Eye (tissue), 1 donor: ENCODE results near the gene HIVEP2.
"Not testable (repeated sequence)": the region's sequence is repeated elsewhere in the genome, so short reads cannot be mapped to it uniquely, and the experiment has no call there.

Experiments used
- DNase-seq: peaks from one replicate; pipeline ENCODE4 v3.0.0-alpha.2; 2015

HIVEP2 gene, protein sequence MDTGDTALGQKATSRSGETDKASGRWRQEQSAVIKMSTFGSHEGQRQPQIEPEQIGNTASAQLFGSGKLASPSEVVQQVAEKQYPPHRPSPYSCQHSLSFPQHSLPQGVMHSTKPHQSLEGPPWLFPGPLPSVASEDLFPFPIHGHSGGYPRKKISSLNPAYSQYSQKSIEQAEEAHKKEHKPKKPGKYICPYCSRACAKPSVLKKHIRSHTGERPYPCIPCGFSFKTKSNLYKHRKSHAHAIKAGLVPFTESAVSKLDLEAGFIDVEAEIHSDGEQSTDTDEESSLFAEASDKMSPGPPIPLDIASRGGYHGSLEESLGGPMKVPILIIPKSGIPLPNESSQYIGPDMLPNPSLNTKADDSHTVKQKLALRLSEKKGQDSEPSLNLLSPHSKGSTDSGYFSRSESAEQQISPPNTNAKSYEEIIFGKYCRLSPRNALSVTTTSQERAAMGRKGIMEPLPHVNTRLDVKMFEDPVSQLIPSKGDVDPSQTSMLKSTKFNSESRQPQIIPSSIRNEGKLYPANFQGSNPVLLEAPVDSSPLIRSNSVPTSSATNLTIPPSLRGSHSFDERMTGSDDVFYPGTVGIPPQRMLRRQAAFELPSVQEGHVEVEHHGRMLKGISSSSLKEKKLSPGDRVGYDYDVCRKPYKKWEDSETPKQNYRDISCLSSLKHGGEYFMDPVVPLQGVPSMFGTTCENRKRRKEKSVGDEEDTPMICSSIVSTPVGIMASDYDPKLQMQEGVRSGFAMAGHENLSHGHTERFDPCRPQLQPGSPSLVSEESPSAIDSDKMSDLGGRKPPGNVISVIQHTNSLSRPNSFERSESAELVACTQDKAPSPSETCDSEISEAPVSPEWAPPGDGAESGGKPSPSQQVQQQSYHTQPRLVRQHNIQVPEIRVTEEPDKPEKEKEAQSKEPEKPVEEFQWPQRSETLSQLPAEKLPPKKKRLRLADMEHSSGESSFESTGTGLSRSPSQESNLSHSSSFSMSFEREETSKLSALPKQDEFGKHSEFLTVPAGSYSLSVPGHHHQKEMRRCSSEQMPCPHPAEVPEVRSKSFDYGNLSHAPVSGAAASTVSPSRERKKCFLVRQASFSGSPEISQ (N-terminal part only)

DNA sequence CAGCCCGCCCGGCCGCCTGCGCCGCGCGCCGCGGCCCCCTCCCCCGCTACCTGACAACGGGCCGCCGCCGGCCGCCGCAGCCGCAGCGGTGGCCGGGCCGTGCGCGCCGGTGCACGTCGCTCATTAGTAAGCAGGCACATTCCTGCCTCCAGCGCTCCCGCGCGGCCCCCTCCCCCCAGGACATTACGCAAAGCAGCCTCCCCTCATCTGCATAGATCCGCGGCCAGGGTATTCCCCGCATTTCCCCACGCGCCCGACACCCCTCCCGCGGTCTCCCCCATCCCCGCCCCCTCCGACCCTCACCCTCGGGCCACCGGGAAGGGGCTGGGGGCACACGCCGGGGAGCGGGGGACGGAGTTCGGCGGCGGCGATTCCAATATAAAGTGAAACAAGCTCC, at the start of gene HIVEP2:
Gene HIVEP2 (minus strand): TSS at position 128 of the 397 bp plus-strand sequence. CDS start 170,438 bp downstream, outside the sequence.
- peak; percentile 92 for DNase-seq

DNA sequence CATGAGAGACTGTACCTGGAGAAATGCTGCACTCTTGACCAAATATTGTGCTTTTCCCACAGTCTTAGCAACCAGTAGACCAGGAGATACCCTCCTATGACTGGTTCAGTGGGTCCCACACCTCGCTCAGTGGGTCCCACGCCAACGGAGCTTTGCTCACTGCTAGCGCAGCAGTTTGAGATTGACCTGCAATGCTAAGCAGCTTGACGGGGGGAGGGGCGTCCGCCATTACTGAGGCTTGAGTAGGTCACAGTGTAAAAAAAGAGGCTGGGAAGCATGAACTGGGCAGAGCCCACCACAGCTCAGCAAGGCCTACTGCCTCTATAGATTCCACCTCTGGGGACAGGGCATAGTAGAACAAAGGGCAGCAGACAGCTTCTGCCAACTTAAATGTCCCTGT, 49.0 kb upstream of the HIVEP2 start:
- no peak for DNase-seq

DNA sequence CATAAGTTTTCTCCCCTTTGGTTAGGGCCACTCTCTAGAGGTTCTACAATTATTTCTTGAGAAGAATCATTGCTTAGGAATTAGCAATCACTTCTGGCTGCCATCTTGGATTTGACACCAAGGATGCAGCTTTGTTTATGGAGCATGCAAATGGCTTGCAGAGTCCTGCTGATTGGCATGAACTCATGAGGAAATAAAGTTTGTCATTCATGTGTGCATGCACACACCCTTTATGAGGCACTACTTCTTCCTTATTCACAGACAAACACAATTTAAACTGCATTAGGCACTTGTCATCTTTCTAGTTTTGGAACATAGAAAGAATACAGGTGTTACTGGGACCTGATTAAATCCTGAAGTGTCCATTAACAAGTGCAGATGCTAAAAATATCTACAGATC, 42.5 kb upstream of the HIVEP2 start:
- no peak for DNase-seq

DNA sequence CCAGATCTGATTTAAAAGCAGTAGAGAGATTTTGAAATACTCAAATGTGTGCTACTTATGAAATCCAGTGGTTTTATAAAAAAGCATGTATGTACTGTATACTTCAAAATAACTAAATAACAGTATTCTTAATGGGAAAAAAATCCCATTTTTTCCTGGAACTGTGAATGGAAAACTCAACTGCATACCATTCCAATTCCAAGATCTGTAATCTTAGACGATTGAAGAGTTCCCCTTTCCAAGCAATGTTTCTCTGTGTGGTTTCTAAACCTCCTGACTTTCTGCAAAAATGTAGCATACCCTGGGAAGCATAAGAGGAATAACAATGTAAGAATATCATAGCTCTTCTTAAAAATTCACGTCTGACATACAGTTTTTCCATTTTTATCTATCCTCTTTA, 40.3 kb upstream of the HIVEP2 start:
- peak; percentile 7 for DNase-seq

DNA sequence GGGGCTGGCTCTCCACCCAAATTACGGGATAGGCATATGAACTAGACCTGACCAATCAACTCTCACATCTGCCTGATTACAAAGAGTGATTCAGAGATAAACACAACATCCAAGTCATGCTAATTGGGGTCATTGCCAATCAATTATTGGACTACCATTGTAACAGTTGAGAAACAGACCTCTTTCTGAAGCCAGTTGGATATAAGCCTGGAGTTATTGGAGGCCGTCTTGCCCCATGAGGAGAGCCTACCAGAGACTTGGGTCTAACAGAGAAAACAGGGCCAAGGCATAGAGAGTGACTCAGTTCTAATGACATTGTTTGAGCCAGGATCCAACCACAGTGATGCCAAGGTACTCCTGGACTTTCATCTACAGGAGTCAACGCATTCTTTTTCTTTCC, 39.4 kb upstream of the HIVEP2 start:
- no peak for DNase-seq

DNA sequence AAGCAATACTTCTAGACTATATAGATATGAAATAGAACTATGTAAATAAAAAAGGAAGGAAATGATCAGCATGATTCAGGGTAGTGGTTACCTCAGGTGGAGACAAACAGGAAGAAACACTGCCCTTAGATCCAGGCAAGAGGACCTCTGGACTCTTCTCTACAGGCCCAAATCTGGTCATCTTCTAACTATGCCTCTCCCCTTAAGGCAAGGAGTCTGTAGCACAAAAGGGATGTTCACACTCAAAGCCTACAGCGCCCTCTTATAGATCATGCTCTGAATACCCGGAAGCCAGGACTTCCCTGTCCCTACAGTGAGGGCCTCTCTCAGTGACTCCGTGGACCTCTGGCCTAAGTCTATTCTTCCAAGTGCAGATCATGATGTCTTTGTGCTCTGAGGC, 30.4 kb upstream of the HIVEP2 start:
- DNase-seq, result no peak

DNA sequence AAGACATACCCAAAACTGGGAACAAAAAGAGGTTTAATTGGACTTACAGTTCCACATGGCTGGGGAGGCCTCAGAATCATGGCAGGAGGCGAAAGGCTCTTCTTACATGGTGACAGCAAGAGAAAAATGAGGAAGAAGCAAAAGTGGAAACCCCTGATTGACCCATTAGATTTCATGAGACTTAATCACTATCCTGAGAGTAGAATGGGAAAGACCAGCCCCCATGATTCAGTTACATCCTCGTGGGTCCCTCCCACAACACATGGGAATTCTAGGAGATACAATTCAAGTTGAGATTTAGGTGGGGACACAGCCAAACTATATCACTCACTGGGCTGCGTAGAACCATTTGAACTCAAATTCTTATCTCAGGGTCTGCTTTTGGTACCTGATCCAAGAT, 26.0 kb upstream of the HIVEP2 start:
- DNase-seq, result not testable (repeated sequence)

DNA sequence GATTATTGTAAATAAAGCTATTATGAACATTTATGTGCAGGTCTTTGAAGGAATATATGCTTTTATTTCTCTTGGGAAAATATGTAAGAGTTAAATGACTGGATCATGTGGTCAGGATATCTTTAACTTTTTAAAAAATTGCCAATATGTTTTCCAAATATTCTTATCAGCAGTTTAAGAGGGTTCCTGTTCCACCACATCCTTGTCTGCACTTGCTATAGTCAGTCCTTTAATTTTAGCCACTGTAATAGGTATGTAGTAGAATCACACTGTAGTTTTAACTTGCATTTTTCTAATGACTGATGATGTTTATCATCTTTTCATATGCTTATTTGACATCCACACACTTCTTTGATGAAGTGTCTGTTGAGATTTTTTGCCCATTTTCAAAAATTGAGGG, 23.6 kb upstream of the HIVEP2 start:
- no peak for DNase-seq

DNA sequence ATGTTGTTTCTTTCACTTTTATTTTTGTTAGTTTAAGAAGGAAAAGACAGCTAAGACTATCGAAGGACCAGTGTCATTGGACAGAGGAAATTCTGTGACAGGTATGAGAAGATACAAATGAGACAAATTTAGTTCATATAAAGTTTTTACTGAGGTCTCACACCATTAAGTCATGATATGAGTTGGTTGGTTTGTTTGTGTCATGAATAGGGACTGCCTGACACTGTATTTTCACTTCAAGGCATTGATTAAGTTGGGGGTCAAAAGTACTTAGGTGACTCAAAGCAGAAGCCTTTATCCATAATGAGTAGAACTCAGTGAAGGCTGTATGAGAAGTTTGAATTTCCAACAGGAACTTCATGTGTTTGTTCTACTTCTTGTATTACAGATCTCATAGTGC, 21.3 kb upstream of the HIVEP2 start:
- no peak for DNase-seq

DNA sequence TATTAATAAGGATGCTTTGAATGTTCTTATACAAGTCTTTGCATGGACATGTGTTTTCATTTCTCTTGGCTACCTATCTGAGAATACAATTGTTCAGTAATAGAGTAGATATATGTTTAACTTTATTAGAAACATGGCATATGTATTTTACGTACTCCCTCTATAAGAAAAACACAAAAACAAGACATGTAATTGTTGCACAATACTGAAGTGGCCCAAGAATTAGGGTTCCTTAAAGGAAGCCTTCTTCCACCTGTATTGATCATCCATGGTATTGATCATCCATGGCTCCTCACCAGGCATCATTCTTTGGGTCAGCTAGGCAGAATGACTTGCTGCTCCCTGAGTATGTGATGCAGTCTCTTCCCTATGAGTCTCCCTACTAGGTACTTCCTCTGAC, 20.2 kb upstream of the HIVEP2 start:
- no peak for DNase-seq

DNA sequence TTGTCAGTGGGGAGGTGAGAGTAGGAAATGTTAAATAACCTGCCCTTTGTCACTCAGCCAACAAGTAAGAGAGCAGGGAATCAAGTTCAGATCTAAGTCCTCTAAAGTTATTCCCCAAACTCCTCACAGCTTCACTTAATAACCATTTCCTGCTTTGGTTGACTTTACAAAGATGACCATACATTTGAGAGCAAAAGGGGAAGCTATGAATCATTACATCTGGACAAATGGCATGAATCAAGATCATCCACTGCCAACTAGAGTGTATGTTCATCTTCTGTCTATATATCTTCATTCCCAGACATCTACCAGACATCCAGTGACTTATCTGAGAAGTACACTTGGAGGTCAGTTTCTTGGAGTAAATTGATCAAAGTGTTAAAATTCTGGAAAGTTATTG, 15.1 kb upstream of the HIVEP2 start:
- no peak for DNase-seq

DNA sequence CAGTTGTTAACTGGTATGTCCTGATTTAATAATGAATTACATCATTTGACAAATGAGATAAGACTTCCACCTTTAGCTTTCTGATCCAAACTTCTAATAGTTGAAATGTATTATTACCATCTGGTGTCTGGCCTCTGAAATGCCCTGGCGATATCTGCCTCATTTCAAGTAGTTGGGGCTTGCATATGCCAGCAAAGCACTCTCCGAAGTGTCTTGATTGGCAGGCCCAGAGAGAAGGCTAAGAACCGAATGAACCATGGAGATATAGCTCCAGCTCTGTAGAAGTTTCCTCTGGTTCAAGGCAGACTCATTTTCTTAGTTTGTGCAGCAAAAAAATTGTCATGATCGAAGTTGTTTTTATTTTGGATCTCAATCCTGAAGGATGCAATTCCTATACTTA, 13.4 kb upstream of the HIVEP2 start:
- no peak for DNase-seq

DNA sequence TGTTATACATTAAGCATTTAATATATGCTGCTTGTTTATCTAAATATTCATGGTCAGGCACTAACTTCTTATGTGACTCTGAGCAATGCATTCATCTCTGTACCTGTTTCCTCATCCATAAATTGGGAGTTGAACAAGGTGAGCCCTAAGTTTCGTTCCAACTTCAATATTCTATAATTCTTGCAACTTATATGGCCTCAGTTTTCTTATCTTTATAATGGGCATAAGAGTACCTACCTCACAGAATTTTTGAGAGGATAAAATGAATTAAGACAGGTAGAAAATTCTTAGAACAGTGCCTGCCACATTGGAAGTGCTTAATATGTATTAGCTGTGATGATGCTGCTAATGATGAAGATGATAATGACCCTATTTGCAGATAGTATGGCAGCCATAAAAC, 11.8 kb upstream of the HIVEP2 start:
- no peak for DNase-seq

DNA sequence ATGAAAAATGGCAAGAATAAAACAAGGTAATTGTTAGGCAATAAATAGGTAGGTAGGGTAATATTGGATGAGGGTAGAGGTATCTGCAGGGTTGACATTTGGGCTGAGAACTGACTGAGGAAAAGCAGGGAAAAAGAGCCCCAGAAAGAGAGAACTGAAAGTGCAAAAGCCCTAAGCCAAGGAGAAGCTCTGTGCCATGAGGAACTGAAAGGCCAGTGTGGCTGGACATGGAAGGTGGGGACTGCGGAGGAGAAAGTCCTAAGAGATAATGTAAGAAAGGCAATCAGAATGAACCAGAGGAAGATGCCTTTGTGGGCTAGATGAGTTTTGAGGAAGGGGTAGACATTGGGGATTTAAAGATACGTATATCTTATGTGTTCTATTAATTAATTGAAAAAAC, 9.9 kb upstream of the HIVEP2 start:
- DNase-seq, result no peak

DNA sequence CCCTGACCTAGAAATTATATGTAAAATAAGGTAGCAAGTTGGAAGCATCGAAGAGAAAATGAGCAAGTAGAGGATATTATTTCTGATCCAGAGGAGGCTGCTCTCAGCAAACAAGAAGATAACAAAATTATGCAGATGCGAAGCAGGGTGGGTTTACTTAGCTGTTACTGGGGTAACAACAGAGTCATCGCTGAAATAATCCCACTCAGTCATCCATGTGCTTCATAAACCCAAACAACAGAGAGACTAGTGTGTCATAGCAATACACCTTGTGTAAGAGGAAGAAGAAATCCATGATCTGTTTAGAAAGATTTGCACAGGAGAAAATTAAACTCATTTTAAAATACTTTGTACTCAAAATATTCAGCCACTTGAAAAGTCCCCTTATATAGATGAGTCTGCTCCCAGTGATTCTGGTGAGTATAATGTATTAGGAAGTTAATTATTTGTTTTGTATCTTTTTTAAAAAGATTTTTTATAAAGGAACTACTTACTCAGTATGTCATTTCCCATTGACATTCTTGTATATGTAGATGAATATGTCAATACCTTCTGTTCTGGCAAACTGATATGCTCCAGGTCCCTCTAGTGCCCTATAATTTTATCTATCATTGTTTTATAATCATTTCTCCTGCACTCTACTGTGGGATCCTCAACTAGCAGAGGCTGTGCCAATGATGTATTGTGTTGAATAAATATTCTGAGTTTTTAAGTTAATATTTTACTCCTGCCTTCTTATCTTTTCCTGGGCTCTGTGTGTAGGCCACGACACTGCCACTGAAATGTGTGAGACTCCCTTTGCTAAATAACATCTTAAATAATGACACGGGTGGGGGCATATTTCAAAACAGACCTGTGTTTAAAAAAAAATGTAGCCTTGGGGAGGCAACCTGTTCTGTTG, 8.6 kb upstream of the HIVEP2 start:
- DNase-seq, result no peak

DNA sequence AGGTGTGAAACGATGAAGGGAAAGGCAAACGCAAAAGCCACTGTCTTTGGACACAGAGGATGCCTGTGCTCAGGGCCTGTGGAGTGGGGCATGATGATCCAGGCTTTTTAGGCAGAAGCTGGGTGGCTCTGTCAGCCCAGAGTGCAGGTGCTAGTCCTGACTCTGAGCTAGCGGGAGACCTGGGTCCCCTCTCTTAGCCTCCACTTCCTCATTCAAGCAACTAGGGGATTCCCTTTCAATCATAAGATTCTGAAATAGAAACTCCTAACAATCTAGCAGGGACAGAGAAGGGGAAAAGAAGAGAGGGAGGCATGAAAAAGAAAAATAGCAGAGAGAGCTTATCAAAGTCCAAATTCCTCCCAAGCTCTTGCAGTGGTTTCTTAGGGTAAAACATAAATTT, 7.6 kb upstream of the HIVEP2 start:
- no peak for DNase-seq

DNA sequence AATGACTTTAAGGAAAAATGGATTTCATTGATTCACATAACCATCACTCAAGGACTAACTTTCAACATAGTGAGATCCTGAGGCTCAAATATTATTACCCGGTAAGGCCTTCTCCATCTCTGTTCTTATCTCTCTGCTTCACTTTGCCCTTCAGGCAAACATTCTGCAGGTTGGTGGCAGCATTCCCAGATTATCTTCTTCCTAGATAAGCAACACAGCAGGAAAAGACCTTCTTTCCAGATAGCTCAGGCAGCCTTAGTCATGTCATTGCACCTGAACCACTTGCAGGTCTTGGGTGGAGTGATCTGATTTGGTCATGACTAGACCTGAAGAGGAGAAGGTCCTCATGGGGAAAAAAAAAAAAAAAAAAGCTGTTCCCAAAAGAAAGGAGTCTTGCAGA, 5.3 kb upstream of the HIVEP2 start:
- no peak for DNase-seq

DNA sequence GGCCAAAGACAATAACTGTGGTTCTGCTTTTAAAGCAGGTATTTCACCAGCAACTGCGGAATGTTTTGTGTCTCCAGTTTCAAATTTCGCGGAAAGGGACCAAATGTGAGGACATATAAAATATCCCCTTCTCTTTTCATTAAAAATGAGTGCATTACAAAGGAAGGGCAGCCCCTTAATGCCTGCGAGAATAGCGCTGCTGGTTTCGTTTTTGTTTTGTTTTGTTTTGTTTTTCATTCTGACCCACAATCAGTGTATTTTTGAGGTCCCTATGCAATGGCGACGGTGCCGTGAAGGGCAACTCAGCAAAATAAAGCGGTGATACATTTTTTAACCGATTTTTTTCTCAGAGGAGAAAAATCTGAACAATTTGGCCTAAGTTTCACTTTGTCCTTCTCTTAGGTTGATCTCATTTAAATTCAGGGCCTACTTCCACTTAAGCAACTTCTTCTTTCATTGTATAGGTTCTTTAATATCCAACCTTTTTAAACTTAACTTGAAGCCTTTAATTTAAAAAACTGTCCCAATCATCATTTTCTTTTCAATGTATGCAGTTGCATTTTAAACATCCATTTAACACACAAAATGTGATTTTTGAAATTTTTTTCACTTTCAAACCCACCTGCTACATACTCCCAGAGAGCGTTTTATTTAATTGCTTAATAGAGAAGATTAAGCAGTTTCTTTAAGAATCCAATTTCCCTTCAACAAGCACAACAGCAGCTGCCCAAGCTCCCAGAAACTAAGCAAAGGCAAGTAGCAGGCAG, 2.9 kb upstream of the HIVEP2 start:
- peak; percentile 75 for DNase-seq

DNA sequence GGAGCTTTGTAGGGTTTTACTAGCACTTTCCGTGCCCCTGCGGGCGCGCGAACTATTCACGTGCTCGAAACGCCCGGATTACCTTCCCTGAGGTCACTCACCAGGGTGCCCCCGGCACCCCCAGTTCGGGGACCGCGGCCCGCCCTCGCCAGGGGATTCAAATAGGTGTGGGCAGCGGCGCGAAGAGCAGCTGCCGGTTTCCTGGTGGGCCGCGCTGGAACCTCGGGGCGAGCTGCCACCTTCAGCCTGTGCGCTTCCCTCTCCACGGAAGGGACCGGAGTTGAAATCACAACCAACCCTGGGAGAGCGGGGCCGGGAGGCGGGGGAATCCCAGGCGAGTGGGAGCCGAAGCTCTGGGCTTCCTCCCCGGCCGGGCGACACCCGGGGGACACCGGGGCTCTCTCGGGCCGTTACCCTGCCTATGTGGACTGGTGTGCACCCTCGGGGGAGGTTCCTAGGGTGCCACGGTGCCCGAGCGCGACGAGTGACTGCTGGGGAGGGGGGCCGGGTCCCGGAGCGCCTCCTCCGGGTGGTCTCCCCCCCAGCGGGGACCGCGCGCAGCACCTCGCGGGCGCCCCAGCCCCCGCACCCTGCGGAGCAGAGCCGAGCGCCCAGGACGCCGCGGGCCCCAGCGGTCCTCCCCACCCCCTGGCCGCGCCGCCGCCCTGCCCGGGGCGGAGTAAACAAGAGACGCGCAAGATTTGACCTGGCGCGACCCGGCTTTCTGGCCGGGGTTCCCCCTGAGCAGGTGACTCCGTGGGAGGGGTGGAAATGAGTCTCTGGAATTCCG, 2.1 kb upstream of the HIVEP2 start:
- peak; percentile 85 for DNase-seq

DNA sequence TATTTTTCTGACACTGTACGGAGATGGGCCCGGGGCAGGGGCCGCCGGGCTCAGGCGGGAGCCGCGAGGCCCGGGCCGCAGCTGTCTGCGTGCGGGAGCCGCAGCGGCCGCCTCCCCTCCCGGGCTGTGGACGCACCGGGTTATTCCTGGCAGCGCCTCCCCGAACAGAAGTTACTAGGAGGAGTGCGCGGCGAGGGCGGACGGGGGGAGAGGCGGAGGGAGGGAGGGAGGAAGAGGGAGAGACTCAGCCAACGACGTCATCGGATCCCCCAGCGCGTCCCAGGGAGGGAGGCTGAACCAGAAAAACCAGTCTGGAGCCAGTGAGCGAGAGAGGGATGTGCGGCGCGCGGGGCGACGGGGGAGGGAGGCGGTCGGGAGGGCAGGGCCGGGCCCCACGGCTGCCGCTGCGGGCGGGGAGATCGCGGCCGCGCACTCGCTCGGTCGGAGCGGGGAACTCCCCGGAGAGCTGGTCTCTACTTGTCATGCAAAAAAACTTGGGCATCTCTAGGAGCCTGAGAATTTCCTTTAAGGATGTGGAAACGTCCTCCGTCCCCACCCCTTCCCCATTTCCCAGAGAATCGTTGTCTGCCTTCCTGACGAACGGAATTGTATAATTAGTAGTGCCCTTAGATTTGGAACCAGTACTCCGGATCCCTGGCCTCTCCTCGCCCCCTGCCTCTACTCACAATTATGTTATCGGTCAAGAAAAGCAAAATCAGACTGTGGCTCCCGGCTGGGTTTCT, 1.4 kb upstream of the HIVEP2 start:
- DNase-seq, result peak; percentile 97
